Measurements from ENCODE around the gene RERE.

The RERE gene

DNA sequence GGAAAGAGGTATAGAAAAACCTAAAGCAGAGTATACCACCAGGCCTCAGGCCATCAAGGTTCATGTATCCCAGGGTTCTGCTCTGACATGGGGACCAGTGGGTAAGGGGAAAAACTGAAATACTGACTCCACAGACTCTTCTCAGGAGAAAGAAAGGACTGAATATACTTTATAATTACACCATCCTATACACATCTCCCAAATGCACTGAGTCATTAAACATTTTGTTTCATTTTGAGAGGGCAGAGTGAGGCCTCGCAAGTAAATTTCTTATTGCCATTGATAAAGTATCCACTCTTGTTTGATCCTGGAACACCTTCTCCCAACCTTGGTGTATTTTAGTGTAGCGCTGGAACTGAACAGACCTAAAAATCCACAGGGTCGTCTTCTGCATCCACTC, 251.6 kb downstream of the RERE start:
- DNase-seq = no peak

GRCh38 chr1:8563944-8564537, 253.4 kb downstream of the RERE start:
- DNase-seq = peak; percentile 19

DNA sequence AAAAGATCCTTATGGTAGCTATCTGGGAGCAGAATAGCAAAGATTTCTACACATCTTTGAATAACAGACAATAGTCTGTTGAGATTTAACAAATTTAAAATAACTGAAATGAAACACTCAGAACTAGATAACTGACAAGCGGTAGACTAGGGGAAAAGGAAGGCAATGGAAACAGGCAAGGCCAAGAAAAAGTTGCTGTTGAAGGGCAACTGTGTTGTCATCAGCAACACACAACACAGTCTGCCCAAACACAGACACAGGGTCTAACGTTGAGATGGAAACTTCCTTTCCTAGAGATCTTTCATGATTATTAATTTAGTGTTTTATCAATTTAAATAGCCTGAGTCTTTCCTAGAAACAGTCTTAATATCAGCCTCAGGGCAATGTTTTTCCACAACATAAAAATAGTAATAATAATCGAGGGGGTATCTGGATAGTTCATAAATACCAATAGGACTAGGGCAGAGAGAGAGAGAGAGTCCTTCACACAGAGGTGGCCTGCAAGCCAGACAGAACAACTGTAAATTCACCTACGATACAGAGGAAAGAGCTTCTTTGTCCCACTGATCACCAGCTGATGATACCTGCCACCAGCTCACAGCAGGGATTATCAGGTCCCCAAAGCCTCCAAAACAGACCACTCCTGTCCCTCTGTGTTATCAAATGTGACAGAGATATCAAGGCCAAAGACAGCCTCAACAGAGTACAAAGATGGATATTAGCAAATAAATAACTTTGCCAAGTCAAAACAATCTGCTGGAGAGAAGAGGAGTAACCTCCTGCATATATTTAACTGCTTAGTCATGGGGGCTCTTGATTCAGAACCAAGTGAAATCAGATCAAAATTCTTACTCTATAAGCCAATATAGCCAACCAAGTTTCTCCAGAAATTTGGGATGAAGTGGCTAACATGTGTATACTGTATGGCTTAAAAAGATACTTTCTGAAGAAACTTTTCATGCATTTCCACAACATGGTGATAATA, 254.3 kb downstream of the RERE start:
- no peak for DNase-seq

DNA sequence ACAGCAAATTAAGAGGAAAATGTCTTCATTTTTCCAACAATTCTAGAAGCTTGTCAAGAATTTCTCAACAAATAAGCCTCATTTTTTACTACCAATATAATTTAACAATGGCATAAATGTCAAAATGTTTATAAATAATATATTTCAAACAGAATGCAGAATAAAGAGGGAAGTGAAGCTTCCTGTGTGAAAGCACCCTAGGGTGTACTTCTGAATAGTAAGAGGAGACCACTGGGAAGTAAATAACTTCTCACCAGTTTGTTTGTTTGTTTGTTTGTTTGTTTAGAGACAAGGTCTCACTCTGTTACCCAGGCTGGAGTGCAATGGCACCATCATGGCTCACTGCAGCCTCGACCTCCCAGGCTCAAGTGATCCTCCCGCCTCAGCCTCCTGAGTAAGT, 255.2 kb downstream of the RERE start:
- no peak for DNase-seq

DNA sequence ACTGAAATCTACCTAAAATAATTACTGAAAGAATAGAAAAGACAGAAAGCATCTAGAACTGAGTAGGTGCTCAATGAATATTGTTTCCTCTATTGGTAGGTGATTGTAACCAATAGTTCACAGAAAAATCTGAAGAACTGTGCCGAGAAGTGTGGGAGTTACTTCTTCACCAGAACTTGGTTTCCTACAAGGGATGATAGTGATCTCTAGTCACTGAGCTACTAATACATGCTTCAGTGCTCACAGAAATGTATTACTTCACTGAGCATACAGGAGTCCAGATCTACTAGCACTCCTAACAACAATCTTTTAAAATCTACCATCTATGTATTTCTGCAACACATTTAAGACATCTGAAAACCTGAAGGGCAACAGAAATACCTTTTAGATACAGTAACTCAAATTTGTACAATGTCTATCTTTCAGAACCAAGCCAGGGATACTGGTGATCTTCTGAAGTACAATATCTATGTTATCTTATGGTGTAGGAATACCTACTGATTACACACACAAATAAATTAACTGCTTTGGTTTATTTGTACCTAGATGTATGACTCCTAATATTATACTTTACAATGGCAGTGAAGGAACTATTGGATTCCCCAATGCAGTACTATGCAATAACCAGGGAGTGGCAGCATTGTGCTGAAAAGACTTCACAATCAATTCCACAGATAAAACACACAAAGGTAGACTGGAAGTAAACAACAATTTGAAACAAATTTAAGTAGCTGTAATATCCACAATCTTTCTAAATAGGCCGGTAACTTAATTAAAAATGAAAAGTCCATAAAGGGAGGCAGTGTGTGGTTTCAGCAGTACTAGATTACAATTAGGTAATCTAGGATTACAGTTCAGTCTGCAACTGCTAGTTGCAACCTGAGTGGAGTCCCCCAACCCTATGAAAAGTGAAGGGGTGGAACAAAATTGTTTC, 256.6 kb downstream of the RERE start:
- peak; percentile 65 for DNase-seq

DNA sequence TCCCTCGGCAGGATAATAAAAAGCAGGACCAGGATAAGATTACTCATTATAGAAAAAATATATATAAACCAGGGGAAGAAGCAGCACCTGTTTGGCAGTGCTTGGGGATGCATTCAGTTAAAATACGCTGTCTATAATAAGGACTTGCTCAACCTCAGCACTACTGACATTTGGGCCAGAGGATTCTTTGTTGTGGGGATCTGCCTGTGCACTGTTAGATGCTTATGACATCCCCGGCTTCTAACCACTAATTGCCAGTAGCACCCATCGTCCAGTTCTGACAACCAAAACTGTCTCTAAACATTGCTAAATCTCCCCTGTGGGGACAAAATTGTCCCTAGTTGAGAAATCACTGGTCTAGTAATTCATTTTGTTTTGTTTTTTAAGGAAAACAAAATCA, 257.4 kb downstream of the RERE start:
- DNase-seq = no peak

- DNase-seq = no peak
Observed at GRCh38 chr1:8555582-8555981, 261.9 kb downstream of the RERE start.

GRCh38 chr1:8554956-8555534, 262.4 kb downstream of the RERE start:
- DNase-seq = no peak

- no peak for DNase-seq
Observed at GRCh38 chr1:8552820-8553397, 264.5 kb downstream of the RERE start.

- no peak for DNase-seq
Observed at GRCh38 chr1:8551613-8552489, 265.6 kb downstream of the RERE start.

GRCh38 chr1:8551057-8551456, 266.4 kb downstream of the RERE start:
- no peak for DNase-seq

- DNase-seq = no peak
Observed at GRCh38 chr1:8547791-8548190, 269.6 kb downstream of the RERE start.

DNA sequence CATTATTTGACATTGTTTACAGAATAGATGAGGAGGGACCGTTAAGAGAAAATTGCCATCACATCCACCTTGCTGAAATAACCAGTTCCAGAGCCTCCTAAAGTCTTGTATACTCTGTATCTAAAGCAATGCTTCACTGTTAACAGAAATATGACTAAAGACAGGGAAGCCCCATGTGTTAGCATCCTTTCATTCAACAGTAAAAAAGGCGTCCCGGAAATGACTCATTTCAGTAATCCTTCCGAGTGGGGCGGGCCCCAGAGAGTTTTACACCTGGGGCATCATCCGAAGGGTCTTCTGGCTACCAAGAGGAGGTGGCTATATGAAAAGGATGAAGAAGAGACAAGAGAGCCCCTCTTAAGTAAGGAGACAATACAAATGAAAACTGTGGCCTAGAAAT, 272.4 kb downstream of the RERE start:
- DNase-seq = no peak

DNA sequence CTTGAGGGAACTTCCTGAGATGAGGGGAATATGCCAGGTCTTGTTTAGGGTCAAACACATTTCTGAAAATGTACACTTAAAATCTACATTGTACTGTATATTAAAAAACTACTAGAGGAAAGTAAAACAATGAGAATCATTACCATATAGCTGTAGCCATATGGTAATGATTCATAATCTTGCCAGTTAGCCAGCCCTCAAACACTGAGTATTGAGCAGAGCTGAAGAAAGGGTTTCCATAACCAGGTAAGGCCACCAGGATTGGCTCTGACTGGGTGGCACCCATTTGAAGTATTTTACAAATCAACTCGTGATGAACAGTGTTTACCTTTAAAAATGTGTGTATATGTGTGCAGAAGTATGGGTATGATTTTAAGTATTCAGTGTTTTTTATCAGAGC, 272.8 kb downstream of the RERE start:
- no peak for DNase-seq

DNA sequence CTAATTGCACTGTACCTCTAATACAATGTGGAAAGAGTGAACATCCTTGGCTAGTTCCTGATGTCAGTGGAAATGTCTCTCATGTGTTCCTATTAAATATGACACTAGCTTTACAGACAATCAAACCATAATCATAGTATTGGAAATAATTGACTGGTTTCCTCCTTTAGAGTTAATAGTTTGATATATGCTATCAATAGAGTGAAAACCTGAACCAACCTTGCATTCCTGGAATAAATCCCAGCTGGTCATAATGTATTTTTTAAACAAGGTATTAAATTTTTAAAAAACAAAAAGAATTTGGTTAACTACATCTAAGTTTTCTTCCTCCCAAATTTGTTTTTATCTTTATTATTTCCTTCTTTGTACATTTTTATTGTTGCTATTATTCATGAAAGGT, 273.5 kb downstream of the RERE start:
- DNase-seq = no peak

- no peak for DNase-seq
Observed at GRCh38 chr1:8541961-8542521, 275.4 kb downstream of the RERE start.

- DNase-seq = no peak
Observed at GRCh38 chr1:8540971-8541370, 276.5 kb downstream of the RERE start.

- peak; percentile 69 for DNase-seq
Observed at GRCh38 chr1:8540261-8540941, 277.0 kb downstream of the RERE start.

DNA sequence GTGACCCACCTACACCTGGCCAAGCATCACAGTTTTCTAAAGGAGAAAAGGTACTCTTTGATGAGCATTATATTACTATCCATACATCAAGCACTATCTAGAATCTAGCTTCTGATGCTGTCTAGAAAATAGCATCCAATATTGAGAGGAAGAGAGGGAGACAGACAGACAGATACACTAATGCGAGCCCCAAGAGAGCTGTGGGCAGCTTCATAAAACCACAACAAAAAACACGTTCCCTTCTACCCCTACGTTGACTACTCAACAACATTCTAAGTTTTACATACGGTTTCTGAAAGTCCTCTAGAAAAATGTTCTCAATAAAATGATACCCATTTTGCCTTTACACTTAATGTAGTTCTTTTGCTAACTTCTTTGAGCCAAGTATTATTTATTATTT, 277.8 kb downstream of the RERE start:
- no peak for DNase-seq

- DNase-seq = no peak
Observed at GRCh38 chr1:8538502-8538901, 278.9 kb downstream of the RERE start.

DNA sequence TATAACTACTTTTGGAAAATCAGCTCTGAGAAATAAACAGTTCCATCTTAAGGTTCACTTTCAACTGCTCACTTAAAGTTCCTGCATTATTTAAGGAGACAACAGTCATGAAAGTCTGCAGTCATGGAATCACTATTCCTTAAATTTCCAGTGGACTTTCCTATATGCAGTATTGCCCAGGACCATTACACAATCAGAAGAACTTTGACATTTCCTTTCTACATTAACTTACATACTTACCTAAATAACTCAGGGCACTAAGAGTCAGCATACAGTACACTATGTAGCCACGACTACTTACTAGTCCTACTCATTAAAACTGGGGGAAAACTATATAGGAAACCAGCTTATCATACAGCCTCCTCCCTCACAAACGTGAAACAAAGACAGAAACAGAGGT, 279.4 kb downstream of the RERE start:
- DNase-seq = no peak

All from NCI-H510A (cell line).